SHP77 treated with DMSO at 0.1 percent for 48 hours (cell line): ENCODE measurements around the gene MICAL3.

Source experiments
- DNase-seq: peaks from one replicate; lab custom pipeline; 2025; lab: John Stamatoyannopoulos, UW

The MICAL3 gene

GRCh38 chr22:17788528-17789378 lies 235.6 kb downstream of the MICAL3 start:
- DNase-seq, result no peak

- DNase-seq, result no peak
Measured at GRCh38 chr22:17787716-17788330, 236.5 kb downstream of the MICAL3 start.

- DNase-seq, result no peak
Measured at GRCh38 chr22:17787241-17787640, 237.1 kb downstream of the MICAL3 start.

GRCh38 chr22:17786435-17787161 lies 237.8 kb downstream of the MICAL3 start:
- no peak for DNase-seq

- DNase-seq, result no peak
Measured at GRCh38 chr22:17785185-17786184, 238.9 kb downstream of the MICAL3 start.

- no peak for DNase-seq
Measured at GRCh38 chr22:17784776-17785175, 239.6 kb downstream of the MICAL3 start.

GRCh38 chr22:17783773-17784480 lies 240.4 kb downstream of the MICAL3 start:
- no peak for DNase-seq

- no peak for DNase-seq
Measured at GRCh38 chr22:17783312-17783711, 241.0 kb downstream of the MICAL3 start.

GRCh38 chr22:17782621-17783020 lies 241.7 kb downstream of the MICAL3 start:
- no peak for DNase-seq

- DNase-seq, result no peak
Measured at GRCh38 chr22:17782158-17782557, 242.2 kb downstream of the MICAL3 start.

GRCh38 chr22:17781319-17782031 lies 242.9 kb downstream of the MICAL3 start:
- DNase-seq, result peak; percentile 79

- DNase-seq, result no peak
Measured at GRCh38 chr22:17780741-17781318, 243.5 kb downstream of the MICAL3 start.

GRCh38 chr22:17780116-17780740 lies 244.1 kb downstream of the MICAL3 start:
- no peak for DNase-seq

GRCh38 chr22:17779286-17780115 lies 244.9 kb downstream of the MICAL3 start:
- DNase-seq, result no peak

- no peak for DNase-seq
Measured at GRCh38 chr22:17778412-17778976, 245.9 kb downstream of the MICAL3 start.

- no peak for DNase-seq
Measured at GRCh38 chr22:17777717-17778044, 246.7 kb downstream of the MICAL3 start.

- no peak for DNase-seq
Measured at GRCh38 chr22:17777005-17777716, 247.2 kb downstream of the MICAL3 start.
